ENCODE data around the gene TMEM109.

TMEM109 gene

DNA sequence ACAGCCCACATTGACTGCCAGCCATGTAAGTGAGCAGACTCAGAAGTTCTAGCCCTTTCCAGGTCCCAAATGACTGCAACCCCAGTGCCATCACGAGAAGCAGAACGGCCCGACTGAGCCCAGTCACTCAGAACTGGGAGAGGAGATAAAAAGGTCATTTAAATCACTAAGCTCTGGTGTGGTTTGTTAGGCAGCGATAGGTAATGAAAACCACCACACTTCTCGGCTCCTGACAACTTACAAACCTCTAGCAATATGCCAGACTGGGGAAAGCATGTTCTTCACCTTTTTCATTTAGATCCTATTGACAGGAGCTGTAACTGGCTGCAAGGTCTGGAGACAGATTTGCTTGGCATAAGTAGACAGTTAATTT, 31.3 kb downstream of the TMEM109 start:
- DNase-seq: no peak

DNA sequence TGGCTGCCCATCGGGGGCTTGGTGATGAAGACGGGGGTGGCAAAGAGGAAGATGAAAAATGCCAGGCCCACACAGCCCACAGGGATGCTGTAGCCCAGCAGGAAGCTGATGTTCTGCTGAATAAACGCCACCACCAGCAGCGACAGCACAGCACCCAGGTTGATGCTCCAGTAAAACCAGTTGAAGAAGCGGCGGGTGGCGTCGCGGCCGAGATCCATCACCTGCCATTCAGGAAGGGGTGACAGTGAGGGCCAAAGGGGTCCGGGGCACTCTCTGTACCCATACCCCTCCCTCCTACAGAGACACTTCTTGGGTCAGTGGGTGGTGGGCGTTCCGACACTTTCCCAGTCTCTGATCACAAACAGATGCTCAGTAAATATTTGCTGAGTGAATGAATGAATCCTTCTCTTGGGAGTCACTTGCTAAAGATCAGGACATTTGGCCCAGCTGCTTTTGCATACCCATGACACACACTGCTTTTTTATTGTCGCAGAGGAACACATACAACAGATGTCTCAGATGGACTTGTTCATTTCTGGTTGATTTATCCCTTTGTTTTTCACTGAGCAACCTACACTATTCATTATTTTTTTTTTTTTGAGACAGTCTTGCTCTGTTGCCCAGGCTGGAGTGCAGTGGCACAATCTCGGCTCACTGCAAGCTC, 32.8 kb downstream of the TMEM109 start:
- DNase-seq: no peak

DNA sequence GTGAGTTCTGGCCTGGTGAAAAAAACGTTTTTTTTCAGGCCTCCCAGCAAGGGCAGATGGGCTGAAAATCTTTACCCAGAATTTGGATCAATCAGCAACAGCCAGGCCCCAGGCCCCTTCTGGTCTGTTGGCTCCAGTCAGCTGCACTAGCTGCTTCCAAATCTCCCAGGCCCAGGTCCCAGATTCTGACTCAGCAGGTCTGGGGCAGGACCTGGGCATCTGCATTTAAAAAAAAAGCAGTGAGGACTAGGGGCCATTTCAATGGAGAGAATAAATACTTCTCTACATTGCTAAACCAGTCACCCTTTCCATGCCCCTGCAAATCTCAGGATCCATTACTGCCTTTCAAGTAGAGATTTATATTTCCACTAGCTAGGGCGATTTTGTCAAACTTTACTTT, 33.7 kb downstream of the TMEM109 start:
- DNase-seq: no peak

DNA sequence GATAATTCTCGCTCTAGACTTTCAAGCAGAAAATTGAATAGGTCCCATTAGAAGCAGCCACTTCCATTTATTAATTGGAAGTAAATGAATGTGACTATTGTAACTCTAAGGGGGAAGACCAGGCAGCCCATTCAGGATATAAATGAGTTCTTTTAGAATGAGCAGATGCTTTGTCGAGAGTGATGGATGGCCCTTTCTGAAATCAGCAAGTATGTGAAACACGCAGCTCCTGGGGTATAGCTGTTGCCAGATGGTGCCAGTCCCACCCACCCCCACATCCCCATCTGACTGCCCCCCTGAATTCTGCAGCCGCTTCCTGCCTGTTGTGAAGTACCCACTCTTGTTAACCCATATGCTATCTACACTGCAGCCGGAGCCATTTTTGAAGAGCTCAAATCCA, 34.3 kb downstream of the TMEM109 start:
- no peak for DNase-seq

DNA sequence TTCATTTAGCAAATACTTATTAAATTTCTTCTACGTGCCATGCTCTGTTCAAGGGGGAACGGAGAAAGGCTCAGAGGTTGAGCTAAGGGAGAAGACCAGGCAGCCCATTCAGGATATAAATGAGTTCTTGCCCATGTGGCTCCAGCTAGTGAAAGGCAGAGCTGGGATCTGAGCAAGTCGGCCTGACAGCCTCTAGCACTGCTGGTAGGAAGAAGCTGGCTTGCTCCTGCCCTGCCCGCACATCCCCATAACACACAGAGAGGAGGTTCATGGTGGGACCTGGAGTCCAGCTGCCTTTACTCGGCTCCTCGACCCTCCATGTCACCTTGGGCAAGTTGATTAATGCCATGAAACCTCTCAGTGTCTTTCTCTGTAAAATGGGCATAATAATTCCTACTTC, 36.1 kb downstream of the TMEM109 start:
- DNase-seq: no peak

DNA sequence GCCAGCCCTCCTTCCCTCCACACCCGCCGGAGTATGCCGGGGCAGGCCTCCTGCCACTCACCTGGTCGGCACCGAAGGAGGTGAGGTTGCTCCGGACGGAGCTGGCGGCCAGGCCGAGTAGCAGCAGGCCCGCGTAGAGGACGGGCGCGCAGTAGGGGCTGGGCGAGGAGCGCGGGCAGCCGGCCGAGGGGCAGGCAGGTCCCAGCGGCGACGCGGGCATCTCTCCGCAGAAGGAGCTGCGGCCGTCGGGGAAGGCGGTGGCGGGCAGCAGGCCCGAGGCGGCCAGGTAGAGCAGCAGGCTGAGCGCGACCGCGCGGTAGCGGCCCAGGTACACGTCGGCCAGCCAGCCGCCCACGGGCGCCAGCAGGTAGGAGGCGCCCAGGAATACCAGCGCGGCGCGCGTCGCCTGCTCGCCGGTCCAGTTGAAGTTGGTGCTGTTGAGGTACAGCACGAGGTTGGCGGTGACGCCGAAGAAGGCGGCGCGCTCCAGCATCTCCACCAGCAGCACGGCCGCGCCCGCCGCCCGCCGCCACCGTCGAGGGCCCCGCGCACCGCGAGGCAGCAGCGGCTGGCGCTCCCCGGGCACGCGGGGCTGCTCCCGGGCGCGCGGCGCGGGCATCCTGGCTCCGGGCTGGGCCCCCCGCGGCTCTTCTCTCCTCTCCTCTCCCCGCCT, 37.1 kb downstream of the TMEM109 start:
- DNase-seq: peak; percentile 9

DNA sequence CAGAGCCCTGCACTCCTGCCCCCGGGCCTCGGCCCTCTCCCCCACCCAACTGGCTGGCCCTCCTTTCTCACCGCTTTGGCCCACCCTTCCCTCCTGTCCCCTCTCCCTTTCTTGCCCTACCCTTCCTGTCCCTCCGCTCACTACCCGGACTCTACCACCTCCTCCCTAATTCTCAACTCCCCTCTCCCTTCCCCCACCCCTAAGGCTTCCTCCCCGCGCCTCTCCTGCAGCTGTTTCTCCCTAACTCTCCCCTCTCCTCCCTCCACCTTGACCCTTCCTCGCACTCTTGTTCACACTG, 37.6 kb downstream of the TMEM109 start:
- no peak for DNase-seq

DNA sequence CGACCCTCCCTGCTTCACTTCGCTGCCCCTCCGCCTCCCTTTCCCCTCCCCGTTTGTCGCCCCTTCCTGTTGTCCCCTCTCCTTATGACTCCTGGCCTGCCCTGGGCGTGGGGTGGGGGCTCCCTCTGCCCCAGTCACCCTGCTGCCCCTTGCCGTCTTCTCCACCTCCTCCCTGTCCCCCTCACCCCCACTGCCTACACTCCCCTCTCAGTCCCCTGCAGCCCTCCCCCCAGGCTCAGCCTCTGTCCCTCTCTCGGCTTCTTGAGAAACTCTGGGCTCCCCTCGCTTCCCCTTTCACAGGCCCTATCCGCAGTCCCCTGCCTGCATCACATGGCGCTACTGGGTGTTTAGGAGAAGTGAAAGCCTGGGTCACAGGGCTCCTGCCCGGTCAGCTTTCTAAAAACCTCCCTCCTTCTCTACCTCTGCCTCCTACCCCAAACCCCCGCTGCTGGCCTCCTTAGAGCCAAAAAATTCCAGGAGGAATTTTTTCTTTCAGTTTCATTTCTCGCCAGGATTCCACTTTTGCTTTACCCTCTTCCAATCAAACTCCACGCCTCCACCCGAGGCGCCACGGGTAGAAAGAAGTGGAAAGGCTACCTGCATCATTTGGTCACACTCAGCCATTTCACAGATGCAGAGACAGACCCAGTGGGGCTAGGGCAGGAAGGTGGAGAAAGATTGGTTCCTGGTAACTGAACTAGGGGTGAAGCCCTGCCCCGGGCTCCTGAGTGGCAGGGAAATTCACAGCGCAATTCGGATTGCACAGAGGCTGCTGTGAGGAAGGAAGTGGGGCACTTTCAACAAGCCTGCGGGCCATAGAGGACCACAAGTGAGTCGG, 38.2 kb downstream of the TMEM109 start, which contains the start of gene SLC15A3:
SLC15A3 (minus strand) TSS at position 273 of the 838 bp plus-strand sequence. CDS start 625 bp downstream, outside the sequence.
- peak; percentile 13 for DNase-seq

DNA sequence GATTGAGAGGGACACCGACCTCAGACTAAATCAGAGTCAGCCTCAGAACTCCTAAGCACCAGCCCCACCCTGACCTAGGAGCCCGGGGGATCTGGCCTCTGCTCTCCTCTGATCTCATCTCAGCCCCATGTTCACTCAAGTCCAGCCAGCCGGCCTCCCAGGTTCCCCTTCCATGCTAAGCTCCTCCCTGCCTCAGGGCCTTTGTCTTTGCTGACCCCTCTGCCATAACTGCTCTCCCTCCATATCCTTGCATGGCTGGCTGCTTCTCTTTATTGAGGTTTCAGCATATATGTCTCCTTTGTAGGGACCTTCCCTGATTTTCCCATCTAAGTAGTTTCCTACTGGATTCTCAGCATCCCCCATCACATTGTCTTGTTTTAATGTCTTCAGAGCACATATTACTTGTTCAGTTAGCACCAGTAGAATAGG, 38.8 kb downstream of the TMEM109 start:
- DNase-seq: no peak

DNA sequence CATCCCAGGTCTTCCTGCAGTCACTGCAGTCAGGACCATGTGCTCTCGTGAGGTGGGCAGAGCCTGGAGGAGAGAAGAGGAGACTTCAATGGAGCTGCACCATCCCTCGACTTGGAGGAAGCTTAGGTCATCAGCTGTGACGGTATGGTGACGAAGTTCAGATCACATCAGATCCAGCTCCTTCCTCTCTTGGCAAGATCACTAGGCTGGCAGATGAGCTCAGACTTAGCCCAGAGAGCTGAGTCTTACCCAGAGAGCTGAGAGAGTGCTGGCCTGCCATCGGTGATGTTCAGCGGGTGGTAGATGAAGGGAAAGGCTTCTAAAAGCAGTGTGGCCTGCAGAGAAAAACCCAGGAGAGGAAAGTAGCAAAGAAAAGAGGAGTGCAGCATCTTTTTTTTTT, 39.8 kb downstream of the TMEM109 start:
- DNase-seq: no peak

DNA sequence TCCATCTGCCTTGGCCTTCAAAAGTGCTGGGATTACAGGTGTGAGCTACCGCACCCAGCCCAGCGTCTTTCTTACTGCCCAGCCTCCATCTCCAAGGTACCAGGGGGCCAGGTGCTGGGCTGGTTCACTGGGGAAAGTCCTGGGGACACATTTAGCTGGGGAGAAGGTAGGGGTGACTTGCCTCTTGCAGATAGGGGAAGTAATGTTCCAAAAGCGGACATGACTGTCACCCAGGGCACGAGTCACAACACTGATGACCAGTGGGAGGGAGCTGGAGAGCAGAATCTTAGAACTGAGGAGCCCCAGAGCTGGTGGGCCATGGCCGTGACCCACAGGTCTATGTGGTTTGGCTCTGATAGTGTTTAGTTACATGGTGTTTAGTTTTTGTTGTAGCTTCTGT, 40.5 kb downstream of the TMEM109 start:
- no peak for DNase-seq

DNA sequence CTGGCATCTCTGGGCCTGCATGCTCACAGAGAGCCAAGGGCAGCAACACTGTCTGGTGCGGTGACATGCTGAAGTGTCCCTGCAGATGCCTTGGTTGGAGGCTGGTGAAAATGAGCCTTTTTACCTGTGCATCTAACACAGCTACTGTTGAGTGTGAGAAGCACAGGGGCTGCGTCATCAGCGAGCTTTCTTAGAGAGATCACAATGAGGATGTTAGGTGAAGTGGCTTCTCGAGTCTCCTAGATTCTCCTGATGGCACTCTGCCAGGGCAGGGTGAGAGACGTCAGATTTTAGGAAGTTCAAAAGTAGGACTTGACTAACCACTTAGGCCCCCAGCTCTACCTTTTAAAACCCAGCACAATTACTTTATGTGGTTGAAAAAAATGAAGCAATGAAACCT, 41.6 kb downstream of the TMEM109 start:
- DNase-seq: no peak

DNA sequence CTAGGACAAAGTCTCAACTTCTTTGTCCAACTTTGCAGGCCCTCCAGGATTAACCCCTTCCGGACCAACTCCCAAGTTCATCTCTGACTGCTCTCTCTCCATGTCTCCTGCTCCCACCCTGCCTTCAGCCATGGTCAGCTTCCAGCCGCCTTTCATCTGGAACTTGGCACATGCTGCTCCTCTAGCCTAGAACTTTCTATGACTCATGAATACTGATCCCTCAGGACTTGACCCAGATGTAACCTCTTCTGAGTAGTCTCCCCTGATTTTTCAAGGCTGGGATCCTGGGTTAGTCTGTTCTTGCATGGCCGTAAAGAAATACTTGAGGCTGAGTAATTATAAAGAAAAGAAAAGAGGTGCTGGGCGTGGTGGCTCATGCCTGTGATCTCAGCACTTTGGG, 43.2 kb downstream of the TMEM109 start:
- DNase-seq: no peak

DNA sequence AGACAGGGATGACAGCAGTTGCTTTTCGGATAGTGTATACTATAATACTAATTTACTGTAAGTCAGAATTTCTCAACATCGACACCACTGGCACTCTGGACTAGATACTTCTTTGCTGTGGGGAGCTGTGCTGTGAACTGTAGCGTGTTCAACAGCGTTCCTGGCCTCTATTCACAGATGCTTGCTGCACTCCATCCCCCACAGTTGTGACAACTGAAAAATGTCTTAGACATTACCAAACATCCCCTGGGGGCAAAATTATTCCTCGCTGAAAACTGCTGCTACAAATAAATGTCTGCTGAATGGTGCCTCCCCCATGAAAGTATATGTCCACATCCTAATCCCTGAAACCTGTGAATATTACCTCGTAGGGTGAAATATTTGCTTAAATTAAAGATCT, 45.5 kb downstream of the TMEM109 start:
- no peak for DNase-seq

DNA sequence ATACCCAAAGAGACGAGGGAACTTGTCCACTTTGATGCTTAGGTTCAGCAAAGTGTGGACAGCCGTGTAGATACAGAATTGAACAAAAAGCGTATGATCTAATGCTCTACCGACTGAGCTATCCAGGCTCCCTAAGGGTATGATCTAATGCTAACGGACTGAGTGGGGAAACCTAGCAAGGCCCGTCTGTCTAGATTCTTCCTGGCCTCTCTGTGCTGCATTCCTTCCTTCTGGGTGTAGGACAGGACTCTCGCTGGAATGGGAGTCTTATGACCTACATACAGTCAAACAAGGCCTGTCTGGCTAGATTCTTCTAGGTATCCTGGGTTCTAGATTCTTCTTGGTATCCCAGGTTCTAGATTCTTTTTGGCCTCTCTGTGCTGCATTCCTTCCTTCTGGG, 46.4 kb downstream of the TMEM109 start:
- DNase-seq: no peak

DNA sequence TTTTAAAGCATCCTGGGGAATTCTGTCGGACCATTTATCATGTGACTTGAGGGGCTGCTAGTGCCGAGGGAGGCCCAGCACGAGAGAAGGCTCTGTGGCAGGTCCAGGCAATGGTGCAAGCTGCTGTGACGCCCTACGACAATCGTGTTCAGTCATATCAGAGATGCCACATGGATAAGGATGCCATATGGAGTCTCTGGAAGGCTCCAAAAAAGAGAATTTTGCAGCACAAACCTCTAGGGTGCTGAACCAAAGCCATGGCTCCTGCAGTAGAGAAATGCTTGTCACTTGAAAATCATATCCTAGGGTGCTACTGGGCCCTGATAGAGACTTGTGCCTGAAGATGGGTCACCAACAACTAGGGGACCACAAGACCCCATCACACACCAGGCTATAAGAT, 50.8 kb downstream of the TMEM109 start:
- DNase-seq: no peak

DNA sequence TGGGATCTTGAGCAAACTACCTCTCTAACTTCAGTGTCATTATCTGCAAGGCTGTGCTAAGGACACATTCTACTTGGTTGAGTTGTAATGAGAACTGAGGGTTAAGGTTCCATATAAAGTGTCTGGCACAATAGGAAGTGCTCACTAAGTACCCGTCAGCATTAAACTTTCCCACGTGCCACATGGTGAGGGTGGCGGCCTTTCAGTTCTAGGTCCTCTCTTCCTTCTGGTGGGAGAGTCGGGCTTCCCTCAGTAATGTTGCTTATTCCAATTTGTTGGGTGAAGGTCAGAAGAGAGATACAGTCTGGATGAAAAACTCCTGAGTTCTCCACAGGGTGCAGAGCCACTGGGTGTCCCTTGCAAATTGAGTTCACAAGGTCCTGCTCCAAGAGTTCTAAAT, 52.9 kb downstream of the TMEM109 start:
- DNase-seq: no peak

DNA sequence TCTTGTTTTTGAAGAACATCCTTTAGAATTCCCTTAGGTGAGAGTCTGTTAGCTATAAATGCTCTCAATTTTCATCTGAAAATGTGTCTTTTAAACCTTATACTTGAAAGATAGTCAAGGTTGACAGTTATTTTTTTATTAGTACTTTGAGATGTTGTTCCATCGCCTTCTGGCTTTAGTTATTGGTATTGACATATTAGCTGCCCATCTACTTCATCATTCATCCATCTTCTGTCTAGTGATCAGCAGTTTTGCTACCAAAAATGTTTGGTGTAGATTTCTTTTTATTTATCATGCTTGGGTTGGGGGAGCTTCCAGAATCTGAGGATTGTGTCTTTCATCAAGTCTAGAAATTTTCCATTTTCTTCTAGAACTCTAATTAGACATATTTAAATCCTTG, 54.3 kb downstream of the TMEM109 start:
- DNase-seq: no peak

DNA sequence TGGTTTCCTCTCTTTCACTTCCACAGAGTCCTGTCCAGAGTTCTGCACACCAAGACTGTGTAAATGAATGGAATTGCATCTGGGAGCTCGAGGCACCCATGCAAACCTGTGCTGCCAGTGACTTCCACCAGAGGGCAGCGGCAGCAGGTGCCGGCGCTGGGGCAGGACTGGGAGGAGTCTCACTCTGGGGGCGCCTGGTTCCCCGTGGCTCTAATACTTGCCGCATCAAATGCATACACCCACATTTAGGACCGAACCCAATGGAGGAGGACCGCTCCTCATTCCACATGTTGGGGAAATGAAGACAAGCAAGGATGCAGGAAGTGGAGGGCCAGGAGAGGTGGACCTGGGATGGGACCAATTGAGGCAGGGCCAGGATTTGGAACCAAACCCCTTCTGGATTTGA, 56.4 kb downstream of the TMEM109 start:
- peak; percentile 75 for DNase-seq

DNA sequence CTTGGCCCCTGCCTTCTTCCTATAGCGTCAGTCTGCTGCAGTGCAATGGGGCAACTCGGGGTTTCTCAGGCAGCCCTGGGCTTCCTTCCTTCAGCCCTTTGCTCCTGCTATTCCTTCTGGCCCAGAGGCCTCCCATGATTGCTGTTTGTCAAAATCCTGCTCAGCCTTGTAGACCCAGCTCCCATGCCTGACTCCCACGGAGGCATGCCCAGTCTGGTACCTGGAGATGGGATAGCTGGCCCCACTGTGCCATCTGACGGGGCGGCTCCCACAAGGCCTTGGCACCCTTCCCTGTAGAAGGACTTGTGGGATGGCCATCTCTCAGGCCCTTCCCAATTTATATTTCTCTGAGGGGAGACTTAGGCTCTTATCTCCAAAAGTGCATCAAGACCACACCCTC, 56.9 kb downstream of the TMEM109 start:
- DNase-seq: no peak

DNA sequence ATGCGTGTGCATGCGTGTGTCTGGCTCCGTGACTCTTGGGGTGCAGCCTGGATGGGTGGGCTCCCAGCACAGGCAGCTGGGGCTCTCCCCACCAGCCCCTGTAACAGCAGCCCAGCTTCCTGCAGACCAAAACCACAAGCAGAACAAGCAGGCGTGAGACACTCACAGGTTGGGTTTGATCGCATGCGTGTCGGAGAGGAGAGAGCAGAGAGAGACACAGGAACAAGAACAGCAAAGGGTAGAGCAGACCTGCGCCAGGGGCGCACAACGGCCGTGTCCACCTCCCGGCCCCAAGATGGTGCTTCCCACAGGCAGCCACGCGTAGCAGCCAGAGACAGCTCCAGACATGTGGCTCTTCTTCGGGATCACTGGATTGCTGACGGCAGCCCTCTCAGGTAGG, 57.6 kb downstream of the TMEM109 start, which contains the start of gene CD6:
CD6 (plus strand) TSS at position 161 of the 400 bp plus-strand sequence; CDS start at position 347, 186 bp downstream.
- peak; percentile 50 for DNase-seq

DNA sequence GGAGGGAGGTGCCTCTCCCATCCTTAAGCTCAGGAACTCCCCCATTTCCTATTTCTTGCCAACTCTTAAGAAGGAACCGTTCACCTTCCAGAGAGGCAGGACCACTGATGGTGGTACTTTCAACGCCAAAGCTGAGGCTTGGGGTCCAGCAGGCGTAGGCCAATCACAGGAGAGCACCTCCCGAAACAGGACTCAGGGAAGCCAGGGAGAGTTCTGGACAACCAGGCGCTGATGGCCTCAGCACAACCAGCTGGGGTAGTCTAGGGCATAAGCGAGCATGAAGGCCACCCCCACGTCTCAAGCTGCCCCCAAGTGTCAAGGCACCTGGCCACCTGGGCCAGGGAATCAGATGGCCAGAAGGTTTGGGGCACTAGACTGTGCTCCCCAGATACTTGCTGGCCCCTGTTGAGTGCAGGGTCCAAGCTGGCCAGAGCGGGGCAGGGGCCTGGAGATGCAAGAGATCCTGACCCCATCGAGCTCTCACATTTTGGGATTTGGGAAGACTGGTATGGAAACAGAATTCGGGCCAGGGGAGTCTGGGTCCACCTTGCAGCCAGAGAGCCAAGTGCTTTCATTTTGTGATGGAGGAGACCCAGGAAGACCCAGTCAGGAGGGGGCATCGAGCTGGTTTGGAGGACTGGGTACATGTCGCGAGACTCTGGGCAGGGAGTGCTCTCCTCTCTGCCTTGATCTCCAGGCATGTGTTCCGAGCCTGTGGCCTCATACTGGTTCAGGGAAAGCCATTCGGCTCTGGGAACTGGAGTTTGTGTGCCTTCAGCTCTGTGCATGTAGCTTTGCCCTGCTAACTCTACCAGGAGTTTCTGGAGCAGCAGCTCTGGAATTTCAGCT, 58.4 kb downstream of the TMEM109 start:
- no peak for DNase-seq

Measured in effector CD8-positive, alpha-beta T cell (primary cell).